ENCODE data around the gene NMT1. TPM values are rescaled to one million over a fixed set of nuclear protein-coding genes. Genes with fewer than 3 reads are reported as not detected.

NMT1 gene
- total RNA-seq, 2 experiments from 2014 or later = 156 to 169 TPM

- POLR2A ChIA-PET = interaction anchor here (1.1 to 1.4 kb wide), 3 partner anchors 9 to 53 kb away, joined by 4 to 5 read pairs (median 5); partner anchors contain the start of genes ACBD4 and HEXIM2
- intact Hi-C loops (cut with micrococcal nuclease) = loop anchor here (5.0 kb wide), 1 partner anchor 173 kb away; the partner anchor contains the start of gene MAP3K14
- TF ChIP-seq CTCF (IDR thresholded peaks at IDR 0.05) = no peak
- DNase-seq = peak; percentile 27
- Mint-ChIP-seq H3K4me3 (peak overlapping the region; percentile 62), H3K27me3 (no peaks in the 10 kb centered on the region), H3K36me3 (ENCODE audit: low read depth) (peaks cover 8% of the 10 kb centered on the region), H3K9me3 (no peaks in the 10 kb centered on the region), H3K27ac (no peak overlapping the region), H3K4me1 (ENCODE audit: low read depth) (peaks cover 28% of the 10 kb centered on the region)
- CTCF ChIA-PET = interaction anchor here (1.0 to 14.4 kb wide), 4 partner anchors 8 to 75 kb away, joined by 3 to 352 read pairs (median 4); partner anchors contain the start of gene ACBD4
- ATAC-seq = no peak
These were observed 83.3 kb downstream of the NMT1 start for GRCh38 chr17:45144199-45145034.

- H3K27me3 Mint-ChIP-seq = no peaks in the 10 kb centered on the region
- H3K36me3 Mint-ChIP-seq (ENCODE audit: low read depth) = peaks cover 14% of the 10 kb centered on the region
- ATAC-seq = no peak
- ChIA-PET POLR2A (interaction anchor here (0.9 to 8.5 kb wide), 2 partner anchors 8 to 16 kb away, joined by 5 to 64 read pairs; partner anchors contain the start of genes ACBD4 and HEXIM2), CTCF (interaction anchor here (14.4 kb wide), 1 partner anchor 9 kb away, joined by 352 read pairs; the partner anchor contains the start of gene ACBD4)
- TF ChIP-seq CTCF (IDR thresholded peaks at IDR 0.05) = no peak
- DNase-seq = no peak
- peak overlapping the region; percentile 33 for H3K4me3 Mint-ChIP-seq
- peaks cover 28% of the 10 kb centered on the region for H3K4me1 Mint-ChIP-seq (ENCODE audit: low read depth)
- no peak overlapping the region for H3K27ac Mint-ChIP-seq
- no peaks in the 10 kb centered on the region for H3K9me3 Mint-ChIP-seq
- intact Hi-C loops (cut with micrococcal nuclease) = loop anchor here (5.0 kb wide), 1 partner anchor 172 kb away; the partner anchor contains the start of gene MAP3K14
These were observed 83.9 kb downstream of the NMT1 start for GRCh38 chr17:45145035-45145389.

GRCh38 chr17:45146166-45146565 lies 85.0 kb downstream of the NMT1 start:
- ChIA-PET CTCF (interaction anchor here (14.4 kb wide), 1 partner anchor 10 kb away, joined by 352 read pairs; the partner anchor contains the start of gene ACBD4), POLR2A (interaction anchor here (0.7 to 8.5 kb wide), 2 partner anchors 10 to 239 kb away, joined by 3 to 64 read pairs; partner anchors contain the start of gene ACBD4)
- Mint-ChIP-seq H3K27ac (no peak overlapping the region), H3K36me3 (ENCODE audit: low read depth) (peaks cover 18% of the 10 kb centered on the region), H3K27me3 (no peaks in the 10 kb centered on the region), H3K4me1 (ENCODE audit: low read depth) (peaks cover 33% of the 10 kb centered on the region), H3K4me3 (peak overlapping the region; percentile 98), H3K9me3 (no peaks in the 10 kb centered on the region)
- no peak for DNase-seq
- no peak for ATAC-seq
- no peak for TF ChIP-seq CTCF (IDR thresholded peaks at IDR 0.05)
- intact Hi-C loops (cut with micrococcal nuclease) = loop anchor here (2.0 to 5.0 kb wide), 2 partner anchors 15 to 171 kb away; partner anchors contain the start of genes HEXIM2 and MAP3K14

- Mint-ChIP-seq H3K27me3 (no peaks in the 10 kb centered on the region), H3K4me3 (peak overlapping the region; percentile 98), H3K4me1 (ENCODE audit: low read depth) (peaks cover 37% of the 10 kb centered on the region), H3K9me3 (no peaks in the 10 kb centered on the region), H3K36me3 (ENCODE audit: low read depth) (peaks cover 18% of the 10 kb centered on the region), H3K27ac (peak overlapping the region; percentile 100)
- intact Hi-C loops (cut with micrococcal nuclease) = loop anchor here (2.0 to 5.0 kb wide), 2 partner anchors 14 to 171 kb away; partner anchors contain the start of genes HEXIM2 and MAP3K14
- no peak for TF ChIP-seq CTCF (IDR thresholded peaks at IDR 0.05)
- ATAC-seq (no peak), DNase-seq (no peak)
- ChIA-PET POLR2A (interaction anchor here (8.5 kb wide), 1 partner anchor 10 kb away, joined by 64 read pairs; the partner anchor contains the start of gene ACBD4), CTCF (interaction anchor here (14.4 kb wide), 1 partner anchor 10 kb away, joined by 352 read pairs; the partner anchor contains the start of gene ACBD4)
These were observed 85.4 kb downstream of the NMT1 start for GRCh38 chr17:45146592-45146889.

All from activated CD8-positive, alpha-beta T cell treated with anti-CD3 and anti-CD28 coated beads for 36 hours (primary cell).